Motor neuron (in vitro differentiated cells): ENCODE measurements around the gene CEP170B. TPM values are rescaled to one million over a fixed set of nuclear protein-coding genes. Genes with fewer than 3 reads are reported as not detected.

Experiments
- ATAC-seq, 8 experiments: fragments of 200-7000 bp; cut with Tn5 transposase; replicated peaks in 6 of 8; 2 replicates each; pipeline ENCODE4 v1.8.0; 2021; ENCODE audit warnings: mild to moderate bottlenecking in 8 of 8, moderate library complexity in 8 of 8
- H3K27ac ChIP-seq, 2 donors: fragments of 250-450 bp; sonication (Bioruptor Pico); 2 replicates each; pipeline ENCODE4 v1.9.0; 2021; ENCODE audit warnings: antibody characterized with exemption in 2 of 2, mild to moderate bottlenecking in 2 of 2, moderate library complexity in 1 of 2
- H3K4me1 ChIP-seq, 2 donors: fragments of 250-450 bp; sonication (Bioruptor Pico); replicated peaks in 1 of 2; 2 replicates each; pipeline ENCODE4 v1.6.1; 2021; ENCODE audit warnings: antibody characterized with exemption in 2 of 2, mild to moderate bottlenecking in 2 of 2, moderate library complexity in 1 of 2
- H3K4me3 ChIP-seq, 5 donors: fragments of 250-450 bp; sonication (Bioruptor Pico); 2 replicates each; pipeline ENCODE4 v1.9.0; 2021; ENCODE audit warnings: antibody characterized with exemption in 5 of 5, mild to moderate bottlenecking in 5 of 5, moderate library complexity in 4 of 5
- WGBS, 10 experiments: fragments of 450-650 bp; shearing (Covaris generic); methylation state at CpG; one replicate each; pipeline ENCODE4 v1.0.0; 2022; 5-methylcytosine and 5-hydroxymethylcytosine counted together
- in situ Hi-C, 9 experiments: fragments of 400-800 bp; cut with MboI; loops; one replicate each; pipeline ENCODE4 v1.15.0; 2021; ENCODE audit warnings: low sequenced_read_pairs in 9 of 9, low pct_unique_long_range_greater_than_20kb in 2 of 9; ENCODE audit not compliant: unreplicated experiment in 9 of 9
- total RNA-seq, 8 experiments: library from RNA; unstranded; fragments of 300-600 nt; gene quantifications; 2 replicates each; pipeline versions ENCODE4 v1.2.3 to v1.2.4, GENCODE V29; 2022

Gene CEP170B
- total RNA-seq, 8 experiments from 2014 or later = 6.3 to 18.4 (median 9.6) TPM

- in situ Hi-C loops = no loop called here
- Histone ChIP-seq H3K4me3 (no peak overlapping the region), H3K27ac (no peak overlapping the region), H3K4me1 (peaks cover 0 to 3% of the 10 kb centered on the region in 2 donors)
- ATAC-seq = no peak
- 30 to 100% methylated on average over 1 to 2 of the region's 17 CpGs; no CpG with 5 or more reads in 8 of the 10 experiments for WGBS, 10 experiments
These were observed 63.5 kb downstream of the CEP170B start for GRCh38 chr14:104928391-104929133.

- Histone ChIP-seq H3K4me1 (peaks cover 3 to 5% of the 10 kb centered on the region in 2 donors), H3K27ac (no peak overlapping the region), H3K4me3 (no peak overlapping the region)
- ATAC-seq = no peak
- 0 to 93% (median 65%) methylated on average over 1 to 12 of the region's 15 CpGs; no CpG with 5 or more reads in 4 of the 10 experiments for whole genome bisulfite sequencing, 10 experiments
- in situ Hi-C loops = no loop called here
These were observed 64.5 kb downstream of the CEP170B start for GRCh38 chr14:104929268-104930230.

- in situ Hi-C loops = no loop called here
- no peak overlapping the region for H3K27ac ChIP-seq
- no peak overlapping the region for H3K4me3 ChIP-seq
- WGBS, 10 experiments = 33 to 88% (median 71%) methylated on average over 1 to 6 of the region's 10 CpGs; no CpG with 5 or more reads in 2 of the 10 experiments
- ATAC-seq = no peak
- H3K4me1 ChIP-seq = peaks cover 3 to 5% of the 10 kb centered on the region in 2 donors
These were observed 65.6 kb downstream of the CEP170B start for GRCh38 chr14:104930526-104931303.

- 40 to 59% methylated on average over 1 to 5 of the region's 9 CpGs; no CpG with 5 or more reads in 8 of the 10 experiments for WGBS, 10 experiments
- Histone ChIP-seq H3K4me1 (peaks cover 3 to 5% of the 10 kb centered on the region in 2 donors), H3K4me3 (no peak overlapping the region), H3K27ac (no peak overlapping the region)
- in situ Hi-C loops = no loop called here
- no peak for ATAC-seq
These were observed 66.3 kb downstream of the CEP170B start for GRCh38 chr14:104931304-104931770.

GRCh38 chr14:104931771-104932675 is 67.0 kb downstream of the CEP170B start:
- Histone ChIP-seq H3K27ac (no peak overlapping the region), H3K4me1 (peaks cover 3 to 5% of the 10 kb centered on the region in 2 donors), H3K4me3 (peak overlapping the region in 3 of 5 donors; percentile 1 to 44 (median 41))
- peak in 1 of 8 experiments; percentile 21 for ATAC-seq
- 0 to 80% (median 3%) methylated on average over 2 to 3 of the region's 64 CpGs; no CpG with 5 or more reads in 6 of the 10 experiments for WGBS, 10 experiments
- in situ Hi-C loops = no loop called here

GRCh38 chr14:104932676-104933631 is 67.9 kb downstream of the CEP170B start:
- Histone ChIP-seq H3K4me1 (peaks cover 3 to 5% of the 10 kb centered on the region in 2 donors), H3K27ac (no peak overlapping the region), H3K4me3 (peak overlapping the region; percentile 27 to 46 (median 41))
- WGBS, 10 experiments = 5 to 80% methylated on average over 3 to 4 of the region's 100 CpGs; no CpG with 5 or more reads in 8 of the 10 experiments
- peak; percentile 75 to 96 (median 78) for ATAC-seq
- in situ Hi-C loops = no loop called here

- ATAC-seq = peak in 5 of 8 experiments; percentile 51 to 60 (median 59)
- Histone ChIP-seq H3K4me1 (peaks cover 3 to 5% of the 10 kb centered on the region in 2 donors), H3K27ac (no peak overlapping the region), H3K4me3 (peak overlapping the region in 3 of 5 donors; percentile 13 to 33 (median 27))
- in situ Hi-C loops = no loop called here
- whole genome bisulfite sequencing, 10 experiments = 20 to 72% (median 53%) methylated on average over 1 to 3 of the region's 42 CpGs; no CpG with 5 or more reads in 4 of the 10 experiments
These were observed 69.0 kb downstream of the CEP170B start for GRCh38 chr14:104933746-104934733.

- WGBS, 10 experiments = 0 to 80% (median 47%) methylated on average over 1 to 2 of the region's 3 CpGs; no CpG with 5 or more reads in 4 of the 10 experiments
- in situ Hi-C loops = no loop called here
- Histone ChIP-seq H3K27ac (no peak overlapping the region), H3K4me3 (no peak overlapping the region), H3K4me1 (peaks cover 3 to 5% of the 10 kb centered on the region in 2 donors)
- no peak for ATAC-seq
These were observed 70.1 kb downstream of the CEP170B start for GRCh38 chr14:104935026-104935650.

GRCh38 chr14:104935955-104936354 is 70.9 kb downstream of the CEP170B start:
- H3K4me1 ChIP-seq = peaks cover 3 to 5% of the 10 kb centered on the region in 2 donors
- in situ Hi-C loops = no loop called here
- H3K4me3 ChIP-seq = no peak overlapping the region
- no peak overlapping the region for H3K27ac ChIP-seq
- no peak for ATAC-seq
- 0 to 25% methylated on average over 1 to 2 of the region's 2 CpGs; no CpG with 5 or more reads in 8 of the 10 experiments for WGBS, 10 experiments
